Stimulated activated CD4-positive, alpha-beta T cell treated with anti-CD3 and anti-CD28 coated beads, TNF-alpha, amount 100 ng/mL, for 4 hours (primary cell): Measurements from ENCODE around the gene TBCE.
"Not testable (repeated sequence)": the region's sequence is repeated elsewhere in the genome, so short reads cannot be mapped to it uniquely, and the experiment has no call there.

Experiments
- DNase-seq, 3 experiments: peaks; one replicate each; pipeline ENCODE4 v3.0.0-alpha.2; 2020; ENCODE audit warnings: low read depth in 3 of 3

TBCE gene

GRCh38 chr1:235455097-235455496 is 87.9 kb downstream of the TBCE start:
- DNase-seq, result no peak

- no peak for DNase-seq
These were observed 88.6 kb downstream of the TBCE start for GRCh38 chr1:235455823-235456222.

- DNase-seq, result not testable (repeated sequence)
These were observed 90.6 kb downstream of the TBCE start for GRCh38 chr1:235457856-235458255.

DNA sequence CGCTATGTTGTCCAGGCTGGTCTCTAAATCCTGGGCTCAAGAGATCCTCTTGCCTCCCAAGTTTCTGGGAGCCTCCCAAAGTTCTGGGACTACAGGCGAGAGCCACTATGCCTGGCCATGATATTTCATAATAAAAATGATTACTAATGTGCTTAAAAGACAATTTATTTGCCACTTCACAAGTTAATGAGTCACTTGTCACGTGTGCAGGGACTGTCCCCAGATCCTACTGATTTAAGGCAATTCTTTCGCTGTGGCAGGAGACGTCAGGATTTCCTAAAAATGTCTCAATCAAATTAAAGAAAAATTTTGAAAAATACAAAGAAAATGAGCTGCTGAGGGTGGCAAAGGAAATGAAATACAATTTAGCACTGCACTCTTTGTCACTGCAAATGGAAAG is 93.5 kb downstream of the TBCE start:
- no peak for DNase-seq

DNA sequence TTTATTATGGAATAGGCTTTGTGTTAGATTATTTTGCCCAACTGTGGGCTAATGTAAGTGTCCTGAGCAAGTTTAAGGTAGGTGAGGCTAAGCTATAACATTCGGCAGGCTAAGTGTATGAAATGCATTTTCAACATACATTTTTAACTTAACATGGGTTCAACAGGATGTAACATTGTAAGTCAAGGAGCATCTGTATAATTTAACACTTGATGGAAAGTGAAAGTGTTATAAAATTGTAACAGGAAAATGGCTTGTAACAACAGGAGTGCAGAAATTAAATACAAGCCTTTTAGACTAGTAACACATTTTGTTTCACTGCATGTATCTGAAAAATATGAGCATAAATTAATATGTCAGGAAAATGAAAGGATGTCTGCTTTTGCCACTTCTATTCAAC is 94.7 kb downstream of the TBCE start:
- no peak for DNase-seq

- DNase-seq, result not testable (repeated sequence)
These were observed 95.6 kb downstream of the TBCE start for GRCh38 chr1:235462832-235463231.

- no peak for DNase-seq
These were observed 97.8 kb downstream of the TBCE start for GRCh38 chr1:235465066-235465465.

DNA sequence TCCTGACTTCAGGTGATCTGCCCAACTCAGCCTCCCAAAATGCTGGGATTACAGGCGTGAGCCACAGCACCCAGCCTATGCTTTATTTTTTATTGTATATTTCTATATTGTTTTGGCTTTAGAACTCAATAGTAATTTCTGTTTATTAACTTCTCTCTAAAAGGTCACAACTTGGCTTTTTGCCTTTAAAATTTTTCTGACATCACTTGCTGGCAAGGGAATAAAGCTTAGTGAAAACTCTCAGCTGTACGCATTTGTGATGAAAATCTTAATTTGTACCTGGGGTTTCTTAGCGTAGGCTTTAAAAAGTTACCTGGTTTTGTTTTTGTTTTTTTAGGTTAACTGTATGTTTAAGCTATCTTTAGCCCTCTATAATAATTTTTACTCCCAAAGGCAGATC is 100.8 kb downstream of the TBCE start:
- no peak for DNase-seq

GRCh38 chr1:235468970-235469369 is 101.7 kb downstream of the TBCE start:
- no peak for DNase-seq

- DNase-seq, result not testable (repeated sequence)
These were observed 102.7 kb downstream of the TBCE start for GRCh38 chr1:235469897-235470296.

GRCh38 chr1:235470741-235471439 is 103.7 kb downstream of the TBCE start:
- no peak for DNase-seq

- DNase-seq, result no peak
These were observed 106.6 kb downstream of the TBCE start for GRCh38 chr1:235473806-235474205.

DNA sequence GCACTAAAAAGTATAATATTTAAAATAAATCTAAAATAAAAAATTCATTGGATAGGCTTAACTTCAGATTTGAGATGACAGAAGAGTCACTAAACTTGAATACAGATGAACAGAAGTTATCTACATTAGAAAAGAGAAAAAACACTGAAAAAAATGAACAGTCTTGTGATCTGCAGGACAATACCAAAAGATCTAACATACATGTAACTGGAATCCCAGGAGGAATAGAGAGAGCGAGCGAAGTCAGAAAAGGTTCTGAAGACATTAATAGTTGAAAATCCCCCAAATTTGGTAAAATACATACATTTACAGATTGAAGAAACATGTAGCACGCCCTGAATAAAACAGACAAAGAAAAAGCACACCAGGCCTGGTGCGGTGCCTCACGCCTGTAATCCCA is 115.9 kb downstream of the TBCE start:
- no peak for DNase-seq

- DNase-seq, result no peak
These were observed 118.3 kb downstream of the TBCE start for GRCh38 chr1:235485558-235485957.

DNA sequence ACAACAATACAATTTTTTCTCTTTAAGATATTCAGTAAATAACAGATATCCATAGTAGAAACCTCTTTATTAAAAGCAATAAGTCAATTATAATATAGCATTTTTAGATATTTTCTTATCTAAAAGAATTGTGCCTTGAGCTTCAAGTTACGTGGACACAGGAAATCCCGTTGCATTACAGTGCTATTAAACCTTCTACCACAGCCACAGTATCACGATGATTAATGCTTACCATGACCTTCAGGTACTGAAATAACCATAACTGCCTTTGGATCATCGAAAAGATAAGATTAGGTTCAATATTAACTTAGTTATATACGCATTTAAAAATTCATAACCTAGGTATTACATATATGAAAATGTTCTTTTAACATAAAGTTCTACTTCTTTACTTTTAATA is 119.1 kb downstream of the TBCE start:
- DNase-seq, result no peak

DNA sequence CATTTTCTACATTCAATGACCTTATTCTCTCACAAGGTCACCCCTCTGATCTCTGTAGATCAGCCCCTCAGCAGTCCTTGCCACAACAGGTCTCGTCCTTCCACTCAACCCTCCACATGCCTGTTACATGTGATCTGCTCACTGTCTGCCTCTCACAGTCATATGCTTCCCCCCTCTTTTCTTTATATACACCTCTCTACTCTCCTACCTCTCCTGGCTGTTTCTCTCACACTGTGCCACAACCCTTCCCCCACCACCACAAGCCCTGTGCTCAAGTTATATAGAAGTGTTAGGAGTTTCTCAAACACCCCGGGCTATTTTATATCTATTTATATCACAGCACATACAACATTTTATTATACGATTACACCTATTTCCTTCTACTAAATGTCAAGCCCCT is 124.4 kb downstream of the TBCE start:
- DNase-seq, result no peak

DNA sequence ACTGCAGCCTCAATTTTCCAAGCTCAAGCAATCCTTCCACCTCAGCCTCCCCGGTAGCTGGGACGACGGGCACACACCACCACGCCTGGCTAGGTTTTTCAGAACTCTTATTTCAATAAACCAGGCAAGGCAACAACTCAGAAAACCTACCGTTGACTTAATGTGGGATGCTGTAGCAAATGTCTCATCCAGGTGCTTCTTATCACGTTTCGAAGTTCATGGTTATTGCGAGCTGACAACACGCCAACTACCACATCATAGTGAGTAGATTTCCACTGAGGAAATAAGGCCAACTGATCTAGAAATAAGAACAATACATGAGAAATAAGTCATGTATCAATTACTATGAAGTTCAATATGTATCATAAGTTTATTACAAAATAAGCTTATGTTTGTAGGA is 127.3 kb downstream of the TBCE start:
- no peak for DNase-seq

DNA sequence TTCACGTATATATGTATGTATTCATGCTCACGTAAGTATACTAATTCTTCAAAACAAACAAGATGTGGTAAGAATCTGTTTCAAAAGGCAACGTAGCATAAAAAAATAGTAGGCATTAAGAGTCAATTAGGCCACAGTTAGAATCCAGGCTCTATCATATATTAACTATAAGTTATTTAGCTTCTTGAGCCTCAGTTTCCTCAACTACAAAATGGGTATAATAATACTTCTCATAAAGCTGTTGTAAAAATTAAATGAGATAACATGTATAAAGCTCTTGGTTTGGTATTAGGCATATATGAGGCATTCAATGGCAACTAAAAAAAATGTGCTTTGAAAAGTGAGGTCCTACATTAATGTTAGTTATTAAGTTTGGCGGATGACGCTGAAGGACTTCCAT is 127.8 kb downstream of the TBCE start:
- DNase-seq, result no peak

- DNase-seq, result no peak
These were observed 128.3 kb downstream of the TBCE start for GRCh38 chr1:235495551-235495950.

GRCh38 chr1:235500971-235501540 is 133.8 kb downstream of the TBCE start:
- no peak for DNase-seq
